Mucosa of stomach (tissue), 1 donor: Measurements from ENCODE around the gene HIRA.

Source experiments
- H3K27me3 ChIP-seq: one replicate; pipeline ENCODE4 v1.7.0; 2013; ENCODE audit warnings: mild to moderate bottlenecking, low read length; ENCODE audit not compliant: control insufficient read depth, insufficient read depth
- H3K36me3 ChIP-seq: one replicate; pipeline ENCODE4 v1.7.0; 2013; ENCODE audit warnings: low read length; ENCODE audit not compliant: control insufficient read depth, insufficient read depth
- H3K4me1 ChIP-seq: one replicate; pipeline ENCODE4 v1.7.0; 2013; ENCODE audit warnings: mild to moderate bottlenecking, low read length; ENCODE audit not compliant: control insufficient read depth, insufficient read depth
- H3K4me3 ChIP-seq: one replicate; pipeline ENCODE4 v1.7.0; 2013; ENCODE audit warnings: low read length
- H3K9ac ChIP-seq: one replicate; pipeline ENCODE4 v1.7.0; 2013; ENCODE audit warnings: mild to moderate bottlenecking, low read length, moderate library complexity
- H3K9me3 ChIP-seq: one replicate; pipeline ENCODE4 v1.7.0; 2013; ENCODE audit warnings: mild to moderate bottlenecking, low read length, moderate library complexity; ENCODE audit not compliant: control insufficient read depth
- donor health status: Pancreatic carcinoma.

Gene HIRA

DNA sequence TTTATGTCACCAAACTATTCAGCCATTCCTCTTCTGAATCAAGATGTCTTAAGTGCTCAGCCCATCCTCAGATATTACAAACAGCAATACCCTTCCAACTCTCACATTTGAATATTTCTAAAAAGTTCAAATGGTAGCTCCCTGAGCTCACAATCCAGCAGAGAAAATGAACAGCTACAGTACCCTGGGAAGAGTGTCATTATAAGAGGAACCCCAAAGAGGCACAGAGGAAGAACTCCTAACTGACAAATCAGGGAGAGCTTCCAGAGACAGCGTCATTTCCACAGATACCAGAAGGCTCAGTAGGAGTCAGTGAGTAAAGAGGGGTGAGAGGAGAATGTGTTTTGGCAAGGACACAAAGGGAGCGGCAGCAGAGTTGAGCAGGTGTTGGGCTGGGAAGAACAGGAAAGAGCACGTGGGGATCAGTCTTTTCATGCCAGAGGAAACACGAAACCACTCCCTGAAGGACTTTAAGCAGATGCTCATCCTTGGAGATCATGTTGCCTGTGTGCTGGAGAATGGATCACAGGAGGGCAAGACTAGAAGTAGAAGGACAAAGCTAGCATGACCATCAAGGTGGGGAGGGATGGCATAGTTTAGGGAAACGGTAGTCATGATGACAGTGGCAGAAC is 144.3 kb downstream of the HIRA start:
- no peak overlapping the region for H3K4me3 ChIP-seq
- H3K27me3 ChIP-seq, result peaks cover 25% of the 10 kb centered on the region
- H3K4me1 ChIP-seq, result peaks cover 13% of the 10 kb centered on the region
- no peaks in the 10 kb centered on the region for H3K9me3 ChIP-seq
- H3K9ac ChIP-seq, result no peak overlapping the region
- H3K36me3 ChIP-seq, result no peaks in the 10 kb centered on the region

DNA sequence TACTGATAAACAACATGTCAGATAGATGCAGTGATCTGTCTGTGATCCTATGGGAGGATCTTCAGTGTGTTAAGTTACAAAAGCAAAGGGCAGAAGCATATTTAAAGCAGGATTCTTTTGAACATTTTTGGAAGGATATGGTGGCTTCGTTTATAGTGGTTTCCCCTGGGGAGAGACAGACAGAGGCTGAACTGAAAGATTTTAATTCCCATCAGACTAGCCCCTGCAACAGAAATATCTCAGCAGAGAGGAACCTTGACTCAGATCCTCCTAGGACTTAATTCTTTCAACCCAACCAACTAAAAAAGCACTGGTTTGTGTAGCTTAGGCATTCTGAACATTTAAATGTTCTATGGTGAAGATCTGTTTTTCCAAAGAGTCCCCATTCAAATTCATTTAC is 145.7 kb downstream of the HIRA start:
- H3K4me1 ChIP-seq, result peaks cover 6% of the 10 kb centered on the region
- no peak overlapping the region for H3K4me3 ChIP-seq
- H3K27me3 ChIP-seq, result peaks cover 19% of the 10 kb centered on the region
- no peaks in the 10 kb centered on the region for H3K9me3 ChIP-seq
- no peaks in the 10 kb centered on the region for H3K36me3 ChIP-seq
- H3K9ac ChIP-seq, result no peak overlapping the region
